PC-9 (cell line): ENCODE results near the gene FRMPD2.

Source experiments
- CTCF ChIP-seq: fragments of 200-600 bp; sonication (generic); conservative IDR thresholded peaks from 2 replicates; pipeline ENCODE4 v1.6.1; 2017; ENCODE audit warnings: mixed run types, antibody characterized with exemption, mild to moderate bottlenecking, moderate library complexity
- EZH2 ChIP-seq: fragments of 200-600 bp; sonication (generic); IDR thresholded peaks from 2 replicates; pipeline ENCODE4 v1.8.0; 2017; ENCODE audit warnings: antibody characterized with exemption, low read depth

- TF ChIP-seq CTCF (no peak), EZH2 (no peak)
Measured at GRCh38 chr10:48272682-48273081, 1.8 kb downstream of the FRMPD2 start.
